WTC11 (cell line): Measurements from ENCODE around the gene SPDL1. TPM values are rescaled to one million over a fixed set of nuclear protein-coding genes. Genes with fewer than 3 reads are reported as not detected.

ENCODE experiments used
- ATAC-seq: fragments of 200-7000 bp; cut with Tn5 transposase; 2 replicates; pipeline ENCODE4 v1.10.0; 2021; ENCODE audit warnings: mild to moderate bottlenecking, moderate library complexity
- CTCF ChIA-PET: fragments of 300-600 bp; sonication (Branson Sonifier 250); formaldehyde crosslinking; loops from one replicate; lab custom pipeline; 2021; ENCODE audit warnings: antibody characterized with exemption; lab: Charles Lee
- POLR2A ChIA-PET: fragments of 350-600 bp; sonication (Branson Sonifier 250); formaldehyde crosslinking; loops from one replicate; lab custom pipeline; 2021; ENCODE audit warnings: antibody characterized with exemption; lab: Charles Lee
- DNase-seq: peaks from one replicate; pipeline ENCODE4 v3.0.0; 2021; ENCODE audit warnings: low spot score
- H3K27ac Mint-ChIP-seq: 2 replicates; pipeline ENCODE4 v1.8.0; 2021; ENCODE audit warnings: mixed read lengths
- H3K27me3 Mint-ChIP-seq: 2 replicates; pipeline ENCODE4 v1.8.0; 2021; ENCODE audit warnings: low read depth, mild to moderate bottlenecking, moderate library complexity, mixed read lengths
- H3K36me3 Mint-ChIP-seq: 2 replicates; pipeline ENCODE4 v1.8.0; 2021; ENCODE audit warnings: mixed read lengths
- H3K4me1 Mint-ChIP-seq: 2 replicates; pipeline ENCODE4 v1.8.0; 2022; ENCODE audit warnings: mixed read lengths
- H3K4me3 Mint-ChIP-seq: 2 replicates; pipeline ENCODE4 v1.8.0; 2021; ENCODE audit warnings: mild to moderate bottlenecking, moderate library complexity, mixed read lengths
- H3K9me3 Mint-ChIP-seq: 2 replicates; pipeline ENCODE4 v1.8.0; 2021; ENCODE audit warnings: mixed read lengths
- CREM ChIP-seq: sonication (generic); formaldehyde crosslinking; IDR thresholded peaks from 2 replicates; pipeline ENCODE4 v1.8.1; 2022; ENCODE audit warnings: mild to moderate bottlenecking, missing genetic modification reagents, moderate library complexity
- ELF4 ChIP-seq: sonication (generic); formaldehyde crosslinking; IDR thresholded peaks from 2 replicates; pipeline ENCODE4 v1.8.1; 2022; ENCODE audit warnings: low read depth, mild to moderate bottlenecking, moderate library complexity, missing genetic modification reagents
- FOXK1 ChIP-seq: sonication (generic); formaldehyde crosslinking; IDR thresholded peaks from 2 replicates; pipeline ENCODE4 v1.8.0; 2022; ENCODE audit warnings: mild to moderate bottlenecking, moderate library complexity, missing genetic modification reagents
- GABPB1 ChIP-seq: sonication (generic); formaldehyde crosslinking; IDR thresholded peaks from 2 replicates; pipeline ENCODE4 v1.8.1; 2023; ENCODE audit warnings: mild to moderate bottlenecking, missing genetic modification reagents
- GTF2I ChIP-seq: fragments of 250-450 bp; sonication (Bioruptor Pico); conservative IDR thresholded peaks from 2 replicates; pipeline ENCODE4 v1.4.0; 2021; ENCODE audit warnings: mild to moderate bottlenecking
- JAZF1 ChIP-seq: fragments of 250-450 bp; sonication (Bioruptor Pico); IDR thresholded peaks from 2 replicates; pipeline ENCODE4 v1.9.0; 2021; ENCODE audit warnings: moderate library complexity, mild to moderate bottlenecking, inconsistent platforms
- MXD4 ChIP-seq: fragments of 250-450 bp; sonication (Bioruptor Pico); IDR thresholded peaks from 2 replicates; pipeline ENCODE4 v1.8.0; 2021; ENCODE audit warnings: mild to moderate bottlenecking, moderate library complexity, borderline replicate concordance
- NFYB ChIP-seq: sonication (generic); formaldehyde crosslinking; conservative IDR thresholded peaks from 2 replicates; pipeline ENCODE4 v1.8.0; 2022; ENCODE audit warnings: low read depth, missing genetic modification reagents
- OVOL2 ChIP-seq: fragments of 250-450 bp; sonication (Bioruptor Pico); IDR thresholded peaks from 2 replicates; pipeline ENCODE4 v1.9.0; 2021; ENCODE audit warnings: mild to moderate bottlenecking, borderline replicate concordance
- PRRX2 ChIP-seq: fragments of 250-450 bp; sonication (Bioruptor Pico); IDR thresholded peaks from 2 replicates; pipeline ENCODE4 v1.8.0; 2021; ENCODE audit warnings: mild to moderate bottlenecking
- RELA ChIP-seq: sonication (generic); formaldehyde crosslinking; IDR thresholded peaks from 2 replicates; pipeline ENCODE4 v1.8.1; 2022; ENCODE audit warnings: missing genetic modification reagents, mild to moderate bottlenecking, borderline replicate concordance
- SMAD3 ChIP-seq: sonication (generic); formaldehyde crosslinking; IDR thresholded peaks from 2 replicates; pipeline ENCODE4 v1.8.0; 2022; ENCODE audit warnings: missing genetic modification reagents, mild to moderate bottlenecking, borderline replicate concordance
- SOX15 ChIP-seq: fragments of 250-450 bp; sonication (Bioruptor Pico); IDR thresholded peaks from 2 replicates; pipeline ENCODE4 v1.9.0; 2021; ENCODE audit warnings: mild to moderate bottlenecking
- SP1 ChIP-seq: sonication (generic); formaldehyde crosslinking; conservative IDR thresholded peaks from 2 replicates; pipeline ENCODE4 v1.8.1; 2022; ENCODE audit warnings: missing genetic modification reagents
- ZNF121 ChIP-seq: sonication (generic); formaldehyde crosslinking; IDR thresholded peaks from 2 replicates; pipeline ENCODE4 v1.8.0; 2023; ENCODE audit warnings: missing genetic modification reagents
- ZNF396 ChIP-seq: fragments of 250-450 bp; sonication (Bioruptor Pico); IDR thresholded peaks from 2 replicates; pipeline ENCODE4 v1.8.0; 2021; ENCODE audit warnings: mild to moderate bottlenecking, moderate library complexity, borderline replicate concordance
- ZNF423 ChIP-seq: fragments of 250-450 bp; sonication (Bioruptor Pico); IDR thresholded peaks from 2 replicates; pipeline ENCODE4 v2.1.2; 2022; ENCODE audit warnings: mild to moderate bottlenecking, moderate library complexity
- total RNA-seq: library from RNA; stranded (reverse); gene quantifications from 3 replicates; pipeline ENCODE4 v1.2.3, GENCODE V29; 2021
- TF ChIP-seq, protein P1 (sequence below): fragments of 250-450 bp; sonication (Bioruptor Pico); IDR thresholded peaks from 2 replicates; pipeline ENCODE4 v1.9.0; 2021; ENCODE audit warnings: moderate library complexity, mild to moderate bottlenecking, inconsistent platforms, borderline replicate concordance
- TF ChIP-seq, protein P2 (sequence below): sonication (generic); formaldehyde crosslinking; IDR thresholded peaks from 2 replicates; pipeline ENCODE4 v1.8.1; 2022; ENCODE audit warnings: mild to moderate bottlenecking, moderate library complexity, missing genetic modification reagents
- TF ChIP-seq, protein P3 (sequence below): sonication (generic); formaldehyde crosslinking; IDR thresholded peaks from 2 replicates; pipeline ENCODE4 v1.8.1; 2023; ENCODE audit warnings: mild to moderate bottlenecking, missing genetic modification reagents, moderate library complexity
- TF ChIP-seq, protein P4 (sequence below): sonication (generic); formaldehyde crosslinking; IDR thresholded peaks from 2 replicates; pipeline ENCODE4 v1.8.1; 2022; ENCODE audit warnings: mild to moderate bottlenecking, missing genetic modification reagents, moderate library complexity, borderline replicate concordance
- TF ChIP-seq, protein P5 (sequence below): sonication (generic); formaldehyde crosslinking; IDR thresholded peaks from 2 replicates; pipeline ENCODE4 v1.8.0; 2022; ENCODE audit warnings: missing genetic modification reagents
- TF ChIP-seq, protein P6 (sequence below): sonication (generic); formaldehyde crosslinking; IDR thresholded peaks from 2 replicates; pipeline ENCODE4 v1.8.1; 2023; ENCODE audit warnings: mild to moderate bottlenecking, missing genetic modification reagents, moderate library complexity
- TF ChIP-seq, protein P7 (sequence below): sonication (generic); formaldehyde crosslinking; IDR thresholded peaks from 2 replicates; pipeline ENCODE4 v1.8.0; 2022; ENCODE audit warnings: mild to moderate bottlenecking, missing genetic modification reagents

SPDL1 gene
- total RNA-seq, 1 experiment from 2014 or later = 35.1 TPM

DNA sequence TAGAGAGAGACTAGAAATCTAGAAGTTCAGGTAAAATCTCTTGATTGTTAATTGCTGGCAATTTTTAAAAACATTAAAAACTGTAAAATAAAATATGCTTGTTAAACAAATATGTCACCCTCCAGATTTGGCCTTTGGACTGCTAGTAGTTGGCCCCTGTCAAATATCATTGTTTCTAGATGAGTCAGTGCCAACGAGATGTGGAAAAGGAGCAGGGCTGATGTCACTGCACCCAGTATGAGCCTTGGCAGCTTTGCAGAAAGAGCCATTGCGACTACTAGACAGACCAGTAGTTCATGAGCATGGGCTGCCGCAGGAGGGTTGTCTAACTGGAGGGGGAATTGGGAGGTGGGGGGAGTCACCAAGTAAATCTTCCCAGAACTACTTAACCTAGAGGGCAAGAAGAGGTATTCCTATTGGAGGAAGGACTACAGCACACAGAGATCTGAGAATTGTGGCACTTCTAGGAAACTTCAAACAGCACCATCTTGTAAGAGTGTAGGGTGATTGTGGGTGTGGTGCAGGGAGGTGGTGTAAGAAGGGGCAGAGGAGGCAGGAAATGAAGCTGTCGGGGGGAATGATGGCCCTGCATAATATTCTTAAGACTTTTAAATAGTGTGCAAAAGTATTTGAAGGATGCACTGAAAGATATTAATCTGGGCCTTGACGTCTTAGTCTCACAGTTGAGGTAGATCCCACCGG, 46.4 kb downstream of the SPDL1 start (continued):
- TF ChIP-seq, protein P1, sequence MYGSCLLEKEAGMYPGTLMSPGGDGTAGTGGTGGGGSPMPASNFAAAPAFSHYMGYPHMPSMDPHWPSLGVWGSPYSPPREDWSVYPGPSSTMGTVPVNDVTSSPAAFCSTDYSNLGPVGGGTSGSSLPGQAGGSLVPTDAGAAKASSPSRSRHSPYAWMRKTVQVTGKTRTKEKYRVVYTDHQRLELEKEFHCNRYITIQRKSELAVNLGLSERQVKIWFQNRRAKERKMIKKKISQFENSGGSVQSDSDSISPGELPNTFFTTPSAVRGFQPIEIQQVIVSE (CRISPR knock-in tag) = no peak
- TF ChIP-seq, protein P2, sequence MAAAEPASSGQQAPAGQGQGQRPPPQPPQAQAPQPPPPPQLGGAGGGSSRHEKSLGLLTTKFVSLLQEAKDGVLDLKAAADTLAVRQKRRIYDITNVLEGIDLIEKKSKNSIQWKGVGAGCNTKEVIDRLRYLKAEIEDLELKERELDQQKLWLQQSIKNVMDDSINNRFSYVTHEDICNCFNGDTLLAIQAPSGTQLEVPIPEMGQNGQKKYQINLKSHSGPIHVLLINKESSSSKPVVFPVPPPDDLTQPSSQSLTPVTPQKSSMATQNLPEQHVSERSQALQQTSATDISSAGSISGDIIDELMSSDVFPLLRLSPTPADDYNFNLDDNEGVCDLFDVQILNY = no peak
- TF ChIP-seq, protein P3, sequence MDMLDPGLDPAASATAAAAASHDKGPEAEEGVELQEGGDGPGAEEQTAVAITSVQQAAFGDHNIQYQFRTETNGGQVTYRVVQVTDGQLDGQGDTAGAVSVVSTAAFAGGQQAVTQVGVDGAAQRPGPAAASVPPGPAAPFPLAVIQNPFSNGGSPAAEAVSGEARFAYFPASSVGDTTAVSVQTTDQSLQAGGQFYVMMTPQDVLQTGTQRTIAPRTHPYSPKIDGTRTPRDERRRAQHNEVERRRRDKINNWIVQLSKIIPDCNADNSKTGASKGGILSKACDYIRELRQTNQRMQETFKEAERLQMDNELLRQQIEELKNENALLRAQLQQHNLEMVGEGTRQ (CRISPR knock-in tag) = no peak
- TF ChIP-seq SMAD3 (CRISPR knock-in tag) = no peak
- TF ChIP-seq ZNF423 (CRISPR knock-in tag) = no peak
- no peak for TF ChIP-seq ELF4 (CRISPR knock-in tag)
- TF ChIP-seq, protein P4, sequence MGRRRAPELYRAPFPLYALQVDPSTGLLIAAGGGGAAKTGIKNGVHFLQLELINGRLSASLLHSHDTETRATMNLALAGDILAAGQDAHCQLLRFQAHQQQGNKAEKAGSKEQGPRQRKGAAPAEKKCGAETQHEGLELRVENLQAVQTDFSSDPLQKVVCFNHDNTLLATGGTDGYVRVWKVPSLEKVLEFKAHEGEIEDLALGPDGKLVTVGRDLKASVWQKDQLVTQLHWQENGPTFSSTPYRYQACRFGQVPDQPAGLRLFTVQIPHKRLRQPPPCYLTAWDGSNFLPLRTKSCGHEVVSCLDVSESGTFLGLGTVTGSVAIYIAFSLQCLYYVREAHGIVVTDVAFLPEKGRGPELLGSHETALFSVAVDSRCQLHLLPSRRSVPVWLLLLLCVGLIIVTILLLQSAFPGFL = no peak
- TF ChIP-seq, protein P5, sequence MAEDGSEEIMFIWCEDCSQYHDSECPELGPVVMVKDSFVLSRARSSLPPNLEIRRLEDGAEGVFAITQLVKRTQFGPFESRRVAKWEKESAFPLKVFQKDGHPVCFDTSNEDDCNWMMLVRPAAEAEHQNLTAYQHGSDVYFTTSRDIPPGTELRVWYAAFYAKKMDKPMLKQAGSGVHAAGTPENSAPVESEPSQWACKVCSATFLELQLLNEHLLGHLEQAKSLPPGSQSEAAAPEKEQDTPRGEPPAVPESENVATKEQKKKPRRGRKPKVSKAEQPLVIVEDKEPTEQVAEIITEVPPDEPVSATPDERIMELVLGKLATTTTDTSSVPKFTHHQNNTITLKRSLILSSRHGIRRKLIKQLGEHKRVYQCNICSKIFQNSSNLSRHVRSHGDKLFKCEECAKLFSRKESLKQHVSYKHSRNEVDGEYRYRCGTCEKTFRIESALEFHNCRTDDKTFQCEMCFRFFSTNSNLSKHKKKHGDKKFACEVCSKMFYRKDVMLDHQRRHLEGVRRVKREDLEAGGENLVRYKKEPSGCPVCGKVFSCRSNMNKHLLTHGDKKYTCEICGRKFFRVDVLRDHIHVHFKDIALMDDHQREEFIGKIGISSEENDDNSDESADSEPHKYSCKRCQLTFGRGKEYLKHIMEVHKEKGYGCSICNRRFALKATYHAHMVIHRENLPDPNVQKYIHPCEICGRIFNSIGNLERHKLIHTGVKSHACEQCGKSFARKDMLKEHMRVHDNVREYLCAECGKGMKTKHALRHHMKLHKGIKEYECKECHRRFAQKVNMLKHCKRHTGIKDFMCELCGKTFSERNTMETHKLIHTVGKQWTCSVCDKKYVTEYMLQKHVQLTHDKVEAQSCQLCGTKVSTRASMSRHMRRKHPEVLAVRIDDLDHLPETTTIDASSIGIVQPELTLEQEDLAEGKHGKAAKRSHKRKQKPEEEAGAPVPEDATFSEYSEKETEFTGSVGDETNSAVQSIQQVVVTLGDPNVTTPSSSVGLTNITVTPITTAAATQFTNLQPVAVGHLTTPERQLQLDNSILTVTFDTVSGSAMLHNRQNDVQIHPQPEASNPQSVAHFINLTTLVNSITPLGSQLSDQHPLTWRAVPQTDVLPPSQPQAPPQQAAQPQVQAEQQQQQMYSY (CRISPR knock-in tag) = no peak
- TF ChIP-seq GABPB1 = no peak
- TF ChIP-seq, all 79 proteins: peak for 0

DNA sequence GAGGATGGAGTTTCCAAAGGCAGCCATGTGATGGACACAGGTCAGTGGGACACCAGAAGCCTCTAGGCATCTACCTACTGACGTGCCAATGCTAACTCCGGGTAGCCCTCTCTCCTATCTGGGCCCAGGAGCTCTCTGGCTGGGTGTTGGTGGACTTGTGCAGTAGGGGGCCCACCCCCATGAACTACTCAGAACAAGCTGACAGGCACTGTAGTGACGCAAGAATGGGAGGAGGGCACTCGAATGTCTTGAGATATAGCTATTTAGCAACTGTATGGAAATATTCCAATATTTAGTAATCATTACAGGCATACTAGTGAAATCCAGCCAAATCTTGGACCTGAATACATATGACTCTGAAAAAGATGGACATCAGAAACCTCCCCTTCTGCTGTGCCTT, 47.8 kb downstream of the SPDL1 start:
- POLR2A ChIA-PET = no interaction called here
- Mint-ChIP-seq H3K27me3 (peaks cover 6% of the 10 kb centered on the region), H3K9me3 (peaks cover 5% of the 10 kb centered on the region), H3K36me3 (peaks cover 5% of the 10 kb centered on the region), H3K4me1 (peaks cover 6% of the 10 kb centered on the region; the same call in 1 of the 2 replicates), H3K27ac (no peak overlapping the region), H3K4me3 (no peak overlapping the region)
- ATAC-seq (no peak), DNase-seq (no peak)
- CTCF ChIA-PET = no interaction called here
- no peak for TF ChIP-seq SOX15 (CRISPR knock-in tag)
- TF ChIP-seq ZNF423 (CRISPR knock-in tag) = no peak
- no peak for TF ChIP-seq CREM (CRISPR knock-in tag)
- no peak for TF ChIP-seq GTF2I
- TF ChIP-seq SP1 = no peak
- no peak for TF ChIP-seq FOXK1
- TF ChIP-seq RELA (CRISPR knock-in tag) = no peak
- no peak for TF ChIP-seq MXD4 (CRISPR knock-in tag)
- TF ChIP-seq ZNF396 = no peak
- no peak for TF ChIP-seq ZNF121 (CRISPR knock-in tag)
- TF ChIP-seq PRRX2 (CRISPR knock-in tag) = no peak
- TF ChIP-seq NFYB = no peak
- TF ChIP-seq OVOL2 (CRISPR knock-in tag) = no peak
- no peak for TF ChIP-seq JAZF1 (CRISPR knock-in tag)
- TF ChIP-seq, protein P6, sequence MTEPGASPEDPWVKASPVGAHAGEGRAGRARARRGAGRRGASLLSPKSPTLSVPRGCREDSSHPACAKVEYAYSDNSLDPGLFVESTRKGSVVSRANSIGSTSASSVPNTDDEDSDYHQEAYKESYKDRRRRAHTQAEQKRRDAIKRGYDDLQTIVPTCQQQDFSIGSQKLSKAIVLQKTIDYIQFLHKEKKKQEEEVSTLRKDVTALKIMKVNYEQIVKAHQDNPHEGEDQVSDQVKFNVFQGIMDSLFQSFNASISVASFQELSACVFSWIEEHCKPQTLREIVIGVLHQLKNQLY (CRISPR knock-in tag) = no peak
- TF ChIP-seq, protein P7, sequence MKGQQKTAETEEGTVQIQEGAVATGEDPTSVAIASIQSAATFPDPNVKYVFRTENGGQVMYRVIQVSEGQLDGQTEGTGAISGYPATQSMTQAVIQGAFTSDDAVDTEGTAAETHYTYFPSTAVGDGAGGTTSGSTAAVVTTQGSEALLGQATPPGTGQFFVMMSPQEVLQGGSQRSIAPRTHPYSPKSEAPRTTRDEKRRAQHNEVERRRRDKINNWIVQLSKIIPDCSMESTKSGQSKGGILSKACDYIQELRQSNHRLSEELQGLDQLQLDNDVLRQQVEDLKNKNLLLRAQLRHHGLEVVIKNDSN = no peak
